IPS-18c (cell line): Measurements from ENCODE around the gene SNX17.

Experiments used
- H3K4me3 ChIP-seq: 2 replicates; pipeline ENCODE4 v1.7.0; 2013; ENCODE audit warnings: low read depth, mild to moderate bottlenecking, low read length, moderate library complexity; ENCODE audit not compliant: insufficient read depth
- H3K9me3 ChIP-seq: one replicate; pipeline ENCODE4 v1.6.1; 2013; ENCODE audit warnings: mild to moderate bottlenecking, low read length, moderate library complexity; ENCODE audit not compliant: control insufficient read depth, insufficient read depth

Gene SNX17

GRCh38 chr2:27356382-27357181, 13.8 kb upstream of the SNX17 start, which contains the start of gene GTF3C2:
Gene GTF3C2 (minus strand): TSS chr2:27356764. CDS start chr2:27343554, 13,210 bp downstream.
- no peaks in the 10 kb centered on the region for H3K9me3 ChIP-seq
- H3K4me3 ChIP-seq: peak within 1 kb of the TSS; percentile 96

- H3K9me3 ChIP-seq: no peaks in the 10 kb centered on the region
- H3K4me3 ChIP-seq: no peak overlapping the region
These were observed 7.6 kb upstream of the SNX17 start for GRCh38 chr2:27362678-27363420.

DNA sequence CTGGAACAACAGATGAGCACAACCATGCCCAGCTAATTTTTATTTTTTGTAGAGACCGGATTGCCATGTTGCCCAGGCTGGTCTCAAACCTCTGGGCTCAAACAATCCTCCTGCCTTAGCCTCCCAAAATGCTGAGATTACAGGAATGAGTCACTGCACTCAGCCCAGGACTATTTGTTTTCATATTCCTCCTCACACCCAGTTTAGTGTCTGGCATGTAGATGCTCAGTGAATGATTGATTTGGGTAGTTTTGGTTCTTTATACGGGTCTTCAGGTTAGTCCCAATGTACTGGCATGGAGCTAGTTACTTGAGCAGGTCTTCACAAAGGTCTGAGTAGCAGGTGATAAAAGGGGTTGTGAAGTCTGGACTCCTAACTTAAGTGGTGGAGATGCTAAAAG, 6.5 kb upstream of the SNX17 start:
- Histone ChIP-seq H3K9me3 (no peaks in the 10 kb centered on the region), H3K4me3 (no peak overlapping the region)

- Histone ChIP-seq H3K4me3 (peak overlapping the region; percentile 99), H3K9me3 (no peaks in the 10 kb centered on the region)
These were observed 868 bp upstream of the SNX17 start for GRCh38 chr2:27369471-27370025.

GRCh38 chr2:27370816-27371620, 602 bp downstream of the SNX17 start:
- Histone ChIP-seq H3K9me3 (no peaks in the 10 kb centered on the region), H3K4me3 (peak overlapping the region; percentile 99)

- Histone ChIP-seq H3K4me3 (no peak overlapping the region), H3K9me3 (no peaks in the 10 kb centered on the region)
These were observed 2.5 kb downstream of the SNX17 start for GRCh38 chr2:27372937-27373336.

- H3K9me3 ChIP-seq: no peaks in the 10 kb centered on the region
- no peak overlapping the region for H3K4me3 ChIP-seq
These were observed 3.2 kb downstream of the SNX17 start for GRCh38 chr2:27373567-27373966.

GRCh38 chr2:27375513-27376099, 5.2 kb downstream of the SNX17 start:
- no peak overlapping the region for H3K4me3 ChIP-seq
- H3K9me3 ChIP-seq: no peaks in the 10 kb centered on the region

- Histone ChIP-seq H3K9me3 (no peaks in the 10 kb centered on the region), H3K4me3 (no peak overlapping the region; the same call in 1 of the 2 replicates)
These were observed 5.9 kb downstream of the SNX17 start for GRCh38 chr2:27376151-27376865.

- H3K9me3 ChIP-seq: no peaks in the 10 kb centered on the region
- no peak overlapping the region for H3K4me3 ChIP-seq
These were observed 6.6 kb downstream of the SNX17 start for GRCh38 chr2:27376866-27377617.

- H3K4me3 ChIP-seq: no peak overlapping the region
- no peaks in the 10 kb centered on the region for H3K9me3 ChIP-seq
These were observed 7.2 kb downstream of the SNX17 start for GRCh38 chr2:27377618-27378095.

- Histone ChIP-seq H3K9me3 (no peaks in the 10 kb centered on the region), H3K4me3 (no peak overlapping the region)
These were observed 7.8 kb downstream of the SNX17 start for GRCh38 chr2:27378096-27378808.

GRCh38 chr2:27378809-27379290, 8.4 kb downstream of the SNX17 start:
- no peaks in the 10 kb centered on the region for H3K9me3 ChIP-seq
- H3K4me3 ChIP-seq: 0 out of 2 replicates have a peak overlapping the region, but pooled peaks have one; percentile 60

DNA sequence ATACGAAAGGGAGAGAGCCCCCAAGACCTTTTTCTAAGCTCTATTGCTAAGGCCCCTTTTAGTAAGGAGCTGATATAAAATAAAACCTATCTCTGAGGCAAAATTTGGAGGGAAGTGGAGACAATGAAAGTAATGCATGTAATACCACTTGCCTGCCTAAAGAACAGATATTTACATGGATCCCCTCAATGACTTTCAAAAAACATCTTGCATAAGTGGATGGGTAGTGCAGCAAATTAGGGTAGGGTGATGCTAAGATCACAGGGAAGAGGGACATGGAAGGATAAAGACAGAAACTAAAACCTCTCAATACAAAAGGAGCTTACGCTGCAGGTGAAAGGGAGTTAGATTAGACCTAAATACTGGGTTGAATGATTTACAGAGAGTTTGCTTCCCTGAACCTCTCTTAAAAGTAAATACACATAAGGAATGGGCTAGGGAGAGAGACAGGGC, 9.0 kb downstream of the SNX17 start:
- Histone ChIP-seq H3K9me3 (no peaks in the 10 kb centered on the region), H3K4me3 (peak overlapping the region; percentile 60)
